NCI-H2171 treated with DMSO at 0.1 percent for 48 hours (cell line): Measurements from ENCODE around the gene TIMM10.

ENCODE experiments used
- DNase-seq: peaks from one replicate; lab custom pipeline; 2025; lab: John Stamatoyannopoulos, UW

Gene TIMM10

DNA sequence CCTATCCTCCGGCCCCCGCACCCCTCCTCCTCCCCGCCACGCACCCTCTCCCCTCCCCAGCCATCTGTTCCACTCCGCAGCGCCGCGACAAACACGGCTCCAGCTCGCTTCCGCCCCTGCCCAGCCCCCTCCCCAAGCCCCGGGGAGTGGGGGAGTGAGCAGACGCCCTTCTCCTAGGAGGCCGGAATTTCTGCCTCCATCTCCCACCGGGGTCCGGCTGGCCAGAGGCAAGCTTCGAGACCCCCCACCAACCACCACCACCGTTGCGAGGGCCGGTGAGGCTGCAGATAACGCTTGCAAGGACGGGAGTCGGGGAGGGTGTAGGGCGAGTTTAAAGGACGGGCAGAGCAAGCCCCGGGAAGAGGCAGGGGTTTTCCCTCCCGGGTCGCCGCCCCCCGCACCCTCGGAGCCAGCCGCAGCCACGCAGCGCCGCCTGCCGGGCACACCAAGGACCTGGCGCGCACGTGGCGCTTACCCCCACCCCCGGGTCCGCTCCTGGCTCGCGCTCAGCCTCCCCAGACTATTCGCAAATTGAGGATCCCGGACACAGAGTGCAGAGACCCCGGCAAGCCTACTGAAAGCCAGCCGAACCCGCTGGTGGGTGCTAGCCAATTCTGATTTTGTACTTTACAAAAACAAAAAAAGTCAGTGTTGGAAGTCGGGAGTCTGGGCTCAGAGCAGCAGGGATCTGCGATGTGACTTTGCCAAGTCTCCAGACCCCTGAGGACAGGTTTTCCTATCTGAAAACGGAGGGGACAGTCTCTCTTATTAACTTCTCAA lies 47.6 kb downstream of the TIMM10 start:
- peak; percentile 89 for DNase-seq

DNA sequence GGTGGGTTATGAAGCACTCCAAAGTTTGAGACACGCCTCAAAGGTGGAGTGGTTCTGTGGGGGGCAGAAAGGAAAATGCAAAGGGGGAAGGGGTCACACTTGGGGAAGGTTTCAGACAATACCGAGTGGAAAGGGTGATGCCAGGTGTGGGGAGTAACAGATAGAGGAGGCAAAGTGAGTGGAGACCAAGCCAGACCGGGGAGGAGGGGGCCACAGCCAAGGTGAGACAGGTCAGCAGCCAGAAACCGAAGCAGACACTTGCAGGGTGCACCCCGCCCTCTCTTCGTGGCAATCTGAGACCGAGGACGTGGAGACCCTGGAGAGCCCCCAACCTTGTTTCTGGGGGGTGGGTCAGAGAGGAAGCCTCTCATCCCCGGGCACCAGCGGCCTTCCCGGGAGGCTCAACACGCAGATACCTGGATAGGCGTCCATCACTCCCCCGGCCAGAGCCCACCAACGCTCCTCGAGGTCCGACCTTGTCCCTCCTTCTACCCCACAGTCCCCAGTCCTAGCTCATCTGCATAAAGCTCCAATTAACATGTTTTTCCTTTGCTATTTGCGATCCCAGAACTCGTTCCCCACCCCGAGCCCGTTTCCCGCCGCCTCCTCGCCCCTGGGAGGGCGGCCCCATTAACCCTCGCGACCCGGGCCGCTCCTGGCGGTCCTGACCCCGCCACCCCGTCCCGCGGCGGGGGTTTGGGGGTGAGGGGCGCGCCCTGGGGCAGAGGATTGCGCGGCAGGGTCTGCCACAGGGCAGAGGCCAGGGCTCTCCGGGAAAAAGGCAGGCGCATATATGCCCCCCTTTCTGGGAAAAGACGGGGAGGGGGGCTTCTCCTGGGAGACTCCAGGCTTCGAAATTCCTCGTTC lies 48.4 kb downstream of the TIMM10 start:
- peak; percentile 52 for DNase-seq

DNA sequence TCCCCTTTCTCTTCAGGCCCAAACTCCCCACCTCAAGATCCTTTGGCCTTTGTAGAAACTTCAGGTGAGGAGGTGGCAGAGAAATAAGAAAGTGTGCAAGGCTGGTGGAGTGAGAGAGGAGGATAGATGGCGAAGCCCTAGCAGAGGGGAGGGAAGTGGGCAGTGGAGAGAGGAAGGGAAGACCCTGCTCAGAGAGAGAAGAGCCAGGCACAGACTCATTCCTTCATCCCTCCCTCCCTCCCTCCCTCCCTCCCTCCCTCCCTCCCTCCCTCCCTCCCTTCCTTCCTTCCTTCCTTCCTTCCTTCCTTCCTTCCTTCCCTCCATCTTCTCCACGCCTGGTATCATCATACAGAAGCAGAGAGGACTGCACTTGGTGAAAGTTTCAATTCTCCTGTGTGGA lies 49.2 kb downstream of the TIMM10 start:
- no peak for DNase-seq

DNA sequence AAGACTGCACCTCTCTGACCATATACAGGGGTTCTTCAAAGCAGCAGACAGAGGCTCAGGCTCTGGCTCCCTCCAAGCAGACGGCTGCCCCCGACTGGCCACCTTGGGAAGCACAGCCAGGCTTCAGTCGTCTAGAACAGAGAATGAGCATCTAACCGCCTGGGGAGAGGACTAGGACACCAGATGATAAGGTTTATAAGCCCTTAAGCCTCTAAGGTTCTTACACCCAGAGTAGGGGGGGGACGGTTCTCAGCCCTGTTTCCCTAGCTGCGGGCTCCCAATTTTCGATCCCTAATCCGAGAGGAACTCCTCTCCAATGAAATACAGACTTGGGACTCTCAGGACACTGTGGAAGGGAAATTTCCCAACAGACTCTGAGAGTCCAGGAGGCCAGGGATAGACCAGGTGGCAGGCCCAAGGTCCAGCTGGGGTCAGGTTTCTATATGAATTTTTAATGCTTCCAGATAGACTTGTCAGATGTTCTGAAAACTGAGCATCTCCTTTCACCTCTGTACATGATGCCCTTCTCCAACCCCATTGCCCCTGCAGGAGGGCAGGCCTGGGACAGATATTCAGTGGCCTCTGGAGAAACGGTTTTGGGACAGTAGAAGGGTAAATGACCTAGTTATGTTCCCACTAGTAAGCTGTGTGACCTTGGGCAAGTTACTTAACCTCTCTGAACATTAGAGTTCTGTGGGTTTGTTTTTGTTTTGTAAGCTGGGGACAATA lies 50.0 kb downstream of the TIMM10 start:
- DNase-seq = peak; percentile 34

GRCh38 chr11:57479911-57480310 lies 50.6 kb downstream of the TIMM10 start:
- DNase-seq = no peak

DNA sequence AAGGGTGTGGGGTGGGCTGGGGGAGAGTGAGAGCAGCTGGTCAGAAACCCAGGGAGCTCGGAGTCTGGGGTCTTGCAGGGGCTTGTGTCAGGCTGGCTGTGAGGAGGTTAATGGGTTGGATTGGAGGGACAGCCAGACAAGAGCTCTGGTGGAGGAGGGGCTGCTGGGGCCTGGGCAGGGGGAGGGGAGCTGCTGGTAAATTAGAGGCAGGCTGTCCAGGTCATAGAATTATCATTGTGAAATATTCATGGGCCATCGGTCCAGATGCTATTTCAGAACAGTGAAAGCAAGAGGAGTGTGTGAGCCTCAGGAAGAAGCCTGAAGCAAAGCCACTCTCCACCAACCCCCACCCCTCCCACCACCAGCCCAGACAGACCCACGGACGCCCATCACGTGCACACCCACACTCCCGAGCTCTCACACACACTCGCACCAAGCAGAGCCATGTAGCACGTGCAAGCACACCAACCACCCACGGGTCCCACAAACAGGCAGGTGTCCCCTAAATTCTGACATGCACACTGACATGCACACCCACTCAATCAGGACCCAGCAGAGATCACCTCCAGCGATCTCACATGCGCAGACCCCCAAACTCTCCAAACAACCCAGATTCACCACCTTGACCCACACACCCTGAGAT lies 51.4 kb downstream of the TIMM10 start:
- no peak for DNase-seq
